Measurements from ENCODE around the gene STRA6.

DNA sequence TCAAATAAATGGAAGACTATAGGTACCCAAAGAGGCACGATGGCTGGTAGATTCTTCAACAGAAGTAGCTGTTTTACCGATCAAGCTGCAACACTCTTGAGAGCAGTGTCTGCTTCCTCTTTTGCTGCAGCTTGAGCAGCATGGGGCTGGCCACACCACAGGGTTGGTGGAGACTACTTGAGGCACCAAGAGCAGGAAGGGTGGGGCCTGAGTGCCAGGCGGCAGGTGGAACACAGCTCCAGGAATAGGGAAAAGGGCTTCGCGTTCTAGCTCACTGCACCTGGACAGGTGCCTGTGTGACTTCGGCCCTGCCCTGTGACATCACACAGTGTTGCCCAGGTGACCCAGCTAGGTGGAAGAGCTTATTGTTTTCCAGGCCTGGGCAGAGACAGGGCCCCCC lies 33.4 kb upstream of the STRA6 start, which contains the start of gene CCDC33:
- TF ChIP-seq, protein P1, sequence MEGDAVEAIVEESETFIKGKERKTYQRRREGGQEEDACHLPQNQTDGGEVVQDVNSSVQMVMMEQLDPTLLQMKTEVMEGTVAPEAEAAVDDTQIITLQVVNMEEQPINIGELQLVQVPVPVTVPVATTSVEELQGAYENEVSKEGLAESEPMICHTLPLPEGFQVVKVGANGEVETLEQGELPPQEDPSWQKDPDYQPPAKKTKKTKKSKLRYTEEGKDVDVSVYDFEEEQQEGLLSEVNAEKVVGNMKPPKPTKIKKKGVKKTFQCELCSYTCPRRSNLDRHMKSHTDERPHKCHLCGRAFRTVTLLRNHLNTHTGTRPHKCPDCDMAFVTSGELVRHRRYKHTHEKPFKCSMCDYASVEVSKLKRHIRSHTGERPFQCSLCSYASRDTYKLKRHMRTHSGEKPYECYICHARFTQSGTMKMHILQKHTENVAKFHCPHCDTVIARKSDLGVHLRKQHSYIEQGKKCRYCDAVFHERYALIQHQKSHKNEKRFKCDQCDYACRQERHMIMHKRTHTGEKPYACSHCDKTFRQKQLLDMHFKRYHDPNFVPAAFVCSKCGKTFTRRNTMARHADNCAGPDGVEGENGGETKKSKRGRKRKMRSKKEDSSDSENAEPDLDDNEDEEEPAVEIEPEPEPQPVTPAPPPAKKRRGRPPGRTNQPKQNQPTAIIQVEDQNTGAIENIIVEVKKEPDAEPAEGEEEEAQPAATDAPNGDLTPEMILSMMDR (IDR thresholded peaks at IDR 0.05), result no peak
- no peak for TF ChIP-seq POLR2A (IDR thresholded peaks at IDR 0.05)
